Panc1 (cell line): Measurements from ENCODE around the gene MYO6. TPM values are rescaled to one million over a fixed set of nuclear protein-coding genes. Genes with fewer than 3 reads are reported as not detected.

Source experiments
- ATAC-seq: fragments of 200-7000 bp; cut with Tn5 transposase; 2 replicates; pipeline ENCODE4 v1.9.1; 2020; ENCODE audit warnings: mild to moderate bottlenecking, moderate library complexity
- BruUV-seq: library from RNA; stranded (reverse); fragments of 400-500 nt; replicated peaks from 2 replicates; lab custom pipeline; 2021; lab: Mats Ljungman, UMichigan
- CTCF ChIA-PET: fragments of 300-600 bp; sonication (Branson Sonifier 250); formaldehyde crosslinking; loops from one replicate; lab custom pipeline; 2022; ENCODE audit warnings: antibody characterized with exemption; lab: Charles Lee
- POLR2A ChIA-PET: fragments of 300-600 bp; sonication (Branson Sonifier 250); formaldehyde crosslinking; loops from one replicate; lab custom pipeline; 2022; ENCODE audit warnings: antibody characterized with exemption; lab: Charles Lee
- DNase-seq: peaks from one replicate; pipeline ENCODE4 v3.0.0-alpha.2; 2010; ENCODE audit warnings: low read depth, low spot score
- H3K27ac ChIP-seq: 2 replicates; pipeline ENCODE4 v1.5.1; 2011; ENCODE audit warnings: mild to moderate bottlenecking, low read length, inconsistent platforms
- H3K27me3 ChIP-seq: fragments of 200-500 bp; sonication (Bioruptor generic); 2 replicates; pipeline ENCODE4 v1.6.0; 2014; ENCODE audit warnings: low read length, inconsistent platforms; ENCODE audit not compliant: control insufficient read depth, insufficient read depth
- H3K36me3 ChIP-seq: fragments of 200-500 bp; sonication (Bioruptor generic); 2 replicates; pipeline ENCODE4 v1.5.1; 2014; ENCODE audit warnings: inconsistent platforms, mild to moderate bottlenecking, low read length, moderate library complexity; ENCODE audit not compliant: control insufficient read depth, insufficient read depth
- H3K4me1 ChIP-seq: 2 replicates; pipeline ENCODE4 v1.5.1; 2011; ENCODE audit warnings: inconsistent platforms, mild to moderate bottlenecking, low read length, moderate library complexity; ENCODE audit not compliant: control insufficient read depth, insufficient read depth
- H3K4me3 ChIP-seq, 2 experiments: 2 replicates each; pipeline ENCODE4 v1.5.1; 2011 to 2012; ENCODE audit warnings: low read depth in 2 of 2, low read length in 2 of 2, mild to moderate bottlenecking in 2 of 2, inconsistent platforms in 1 of 2, moderate library complexity in 1 of 2
- H3K9me3 ChIP-seq: fragments of 200-500 bp; sonication (Bioruptor generic); 2 replicates; pipeline ENCODE4 v1.5.1; 2014; ENCODE audit warnings: low read depth, mild to moderate bottlenecking, inconsistent platforms, low read length, moderate library complexity; ENCODE audit not compliant: control insufficient read depth, insufficient read depth
- CTCF ChIP-seq: fragments of 450-650 bp; IDR thresholded peaks from 2 replicates; pipeline ENCODE4 v1.5.1; 2017; ENCODE audit warnings: mild to moderate bottlenecking
- POLR2AphosphoS5 ChIP-seq: IDR thresholded peaks from 2 replicates; pipeline ENCODE4 v1.6.1; 2012; ENCODE audit warnings: mild to moderate bottlenecking, low read depth, low read length, moderate library complexity
- SIN3A ChIP-seq: IDR thresholded peaks from 2 replicates; pipeline ENCODE4 v1.6.1; 2012; ENCODE audit warnings: low read depth, mild to moderate bottlenecking, low read length, moderate library complexity, borderline replicate concordance; ENCODE audit not compliant: insufficient read depth
- TCF7L2 ChIP-seq: IDR thresholded peaks from 2 replicates; pipeline ENCODE4 v1.6.1; 2011; ENCODE audit warnings: mild to moderate bottlenecking, low read depth, low read length, inconsistent platforms
- in situ Hi-C: cut with HindIII; loops from 2 replicates; pipeline ENCODE4 v1.10.0; 2016; ENCODE audit warnings: low sequenced_read_pairs, low pct_unique_long_range_greater_than_20kb
- intact Hi-C: fragments of 100-400 bp; cut with micrococcal nuclease; formaldehyde crosslinking; loops from one replicate; pipeline ENCODE4 v1.10.0; 2022; ENCODE audit not compliant: unreplicated experiment
- total RNA-seq: library from RNA; stranded (reverse); gene quantifications from one replicate; pipeline ENCODE4 v1.2.1, GENCODE V29; 2021; ENCODE audit not compliant: unreplicated experiment
- TF ChIP-seq, protein P1 (sequence below), 2 experiments: IDR thresholded peaks; 2 replicates each; pipeline ENCODE4 v1.6.1; 2011 to 2012; ENCODE audit warnings: low read depth in 2 of 2, control low read depth in 1 of 2, low read length in 1 of 2, mild to moderate bottlenecking in 1 of 2, moderate library complexity in 1 of 2; ENCODE audit not compliant: insufficient read depth in 1 of 2

Gene MYO6
- total RNA-seq, 1 experiment from 2014 or later, result 52.3 TPM

GRCh38 chr6:75762063-75762462 is 13.0 kb downstream of the MYO6 start:
- ATAC-seq, result no peak
- CTCF ChIA-PET, result interaction anchor here (0.7 kb wide), 1 partner anchor 105 kb away, joined by 4 read pairs; no protein-coding TSS in a partner anchor

GRCh38 chr6:75766387-75766786 is 17.3 kb downstream of the MYO6 start:
- POLR2A ChIA-PET, result no interaction called here
- intact Hi-C loops (no loop called here), in situ Hi-C loops (no loop called here)
- Histone ChIP-seq H3K4me1 (no peaks in the 10 kb centered on the region), H3K36me3 (no peaks in the 10 kb centered on the region), H3K27me3 (no peaks in the 10 kb centered on the region), H3K27ac (no peak overlapping the region), H3K9me3 (no peaks in the 10 kb centered on the region), H3K4me3 (no peak overlapping the region)
- no TSS peak for BruUV-seq
- TF ChIP-seq POLR2AphosphoS5 (no peak), TCF7L2 (no peak), CTCF (no peak), SIN3A (no peak)
- TF ChIP-seq, protein P1, sequence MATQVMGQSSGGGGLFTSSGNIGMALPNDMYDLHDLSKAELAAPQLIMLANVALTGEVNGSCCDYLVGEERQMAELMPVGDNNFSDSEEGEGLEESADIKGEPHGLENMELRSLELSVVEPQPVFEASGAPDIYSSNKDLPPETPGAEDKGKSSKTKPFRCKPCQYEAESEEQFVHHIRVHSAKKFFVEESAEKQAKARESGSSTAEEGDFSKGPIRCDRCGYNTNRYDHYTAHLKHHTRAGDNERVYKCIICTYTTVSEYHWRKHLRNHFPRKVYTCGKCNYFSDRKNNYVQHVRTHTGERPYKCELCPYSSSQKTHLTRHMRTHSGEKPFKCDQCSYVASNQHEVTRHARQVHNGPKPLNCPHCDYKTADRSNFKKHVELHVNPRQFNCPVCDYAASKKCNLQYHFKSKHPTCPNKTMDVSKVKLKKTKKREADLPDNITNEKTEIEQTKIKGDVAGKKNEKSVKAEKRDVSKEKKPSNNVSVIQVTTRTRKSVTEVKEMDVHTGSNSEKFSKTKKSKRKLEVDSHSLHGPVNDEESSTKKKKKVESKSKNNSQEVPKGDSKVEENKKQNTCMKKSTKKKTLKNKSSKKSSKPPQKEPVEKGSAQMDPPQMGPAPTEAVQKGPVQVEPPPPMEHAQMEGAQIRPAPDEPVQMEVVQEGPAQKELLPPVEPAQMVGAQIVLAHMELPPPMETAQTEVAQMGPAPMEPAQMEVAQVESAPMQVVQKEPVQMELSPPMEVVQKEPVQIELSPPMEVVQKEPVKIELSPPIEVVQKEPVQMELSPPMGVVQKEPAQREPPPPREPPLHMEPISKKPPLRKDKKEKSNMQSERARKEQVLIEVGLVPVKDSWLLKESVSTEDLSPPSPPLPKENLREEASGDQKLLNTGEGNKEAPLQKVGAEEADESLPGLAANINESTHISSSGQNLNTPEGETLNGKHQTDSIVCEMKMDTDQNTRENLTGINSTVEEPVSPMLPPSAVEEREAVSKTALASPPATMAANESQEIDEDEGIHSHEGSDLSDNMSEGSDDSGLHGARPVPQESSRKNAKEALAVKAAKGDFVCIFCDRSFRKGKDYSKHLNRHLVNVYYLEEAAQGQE (IDR thresholded peaks at IDR 0.05; ENCODE audit: insufficient read depth in 1 of 2, low read depth in 2 of 2, low read length in 1 of 2), result no peak
- CTCF ChIA-PET, result no interaction called here
- no peak for DNase-seq
- ATAC-seq, result no peak

More at GRCh38 chr6:75762063-75762462, 13.0 kb downstream of the MYO6 start:
- DNase-seq, result no peak
- TF ChIP-seq, protein P1 (IDR thresholded peaks at IDR 0.05; ENCODE audit: insufficient read depth in 1 of 2, low read depth in 2 of 2, low read length in 1 of 2), result no peak
- TF ChIP-seq POLR2AphosphoS5 (no peak), CTCF (no peak), SIN3A (no peak), TCF7L2 (no peak)
- POLR2A ChIA-PET, result no interaction called here
- no peak overlapping the region for H3K27ac ChIP-seq
- no peaks in the 10 kb centered on the region for H3K9me3 ChIP-seq
- no peak overlapping the region for H3K4me3 ChIP-seq
- intact Hi-C loops, result no loop called here
- no peaks in the 10 kb centered on the region for H3K4me1 ChIP-seq
- no peaks in the 10 kb centered on the region for H3K27me3 ChIP-seq
- in situ Hi-C loops, result no loop called here
- no TSS peak for BruUV-seq
- H3K36me3 ChIP-seq, result no peaks in the 10 kb centered on the region
